ENCODE results near the gene SLC12A7. TPM values are rescaled to one million over a fixed set of nuclear protein-coding genes. Genes with fewer than 3 reads are reported as not detected.

SLC12A7 gene
- total RNA-seq, 1 experiment from 2014 or later = 48.2 TPM

- no peak overlapping the region for H3K4me2 ChIP-seq (ENCODE audit: low read length)
- no peaks in the 10 kb centered on the region for H3F3A ChIP-seq (ENCODE audit: low read length, unreplicated experiment)
- TF ChIP-seq CTCF (conservative IDR thresholded peaks at IDR 0.05; ENCODE audit: low read depth, low read length) (no peak), EZH2phosphoT487 (IDR thresholded peaks at IDR 0.05; ENCODE audit: borderline replicate concordance, low read length) (no peak), EZH2 (IDR thresholded peaks at IDR 0.05; ENCODE audit: low read length, unreplicated experiment) (no peak)
- intact Hi-C loops (cut with micrococcal nuclease) = no loop called here
- no peak overlapping the region for H3K27ac ChIP-seq (ENCODE audit: low read length)
- H4K20me1 ChIP-seq (ENCODE audit: low read length) = no peaks in the 10 kb centered on the region
- H3K27me3 ChIP-seq (ENCODE audit: low read length) = no peaks in the 10 kb centered on the region
- no peaks in the 10 kb centered on the region for H3K4me1 ChIP-seq (ENCODE audit: insufficient read depth, low read length)
- no peaks in the 10 kb centered on the region for H3K9me2 ChIP-seq (replicated peaks; ENCODE audit: low read length)
- DNase-seq (no peak), ATAC-seq (no peak)
- peaks cover 15% of the 10 kb centered on the region; the same call in 1 of the 2 replicates for H3K36me3 ChIP-seq (ENCODE audit: low read depth, low read length)
- ChIA-PET CTCF (no interaction called here), POLR2A (ENCODE audit: unreplicated experiment) (no interaction called here)
- no peaks in the 10 kb centered on the region for H3K9me3 ChIP-seq (ENCODE audit: low read length)
- H3K79me2 ChIP-seq (ENCODE audit: low read length) = no peaks in the 10 kb centered on the region
- no TSS peak for BruUV-seq (replicated peaks)
- no peak overlapping the region for H3K4me3 ChIP-seq (ENCODE audit: low read length)
- no peak overlapping the region for H3K9ac ChIP-seq (ENCODE audit: low read length)
- no peak overlapping the region for H2AFZ ChIP-seq (ENCODE audit: low read length)
These were observed 56.8 kb downstream of the SLC12A7 start for GRCh38 chr5:1054799-1055775.

GRCh38 chr5:1054018-1054798 is 57.7 kb downstream of the SLC12A7 start:
- H3K9me2 ChIP-seq (replicated peaks; ENCODE audit: low read length) = no peaks in the 10 kb centered on the region
- no peak for ATAC-seq
- no peak overlapping the region for H3K4me2 ChIP-seq (ENCODE audit: low read length)
- H3K9me3 ChIP-seq (ENCODE audit: low read length) = no peaks in the 10 kb centered on the region
- intact Hi-C loops (cut with micrococcal nuclease) = no loop called here
- no peaks in the 10 kb centered on the region for H4K20me1 ChIP-seq (ENCODE audit: low read length)
- H2AFZ ChIP-seq (ENCODE audit: low read length) = no peak overlapping the region
- ChIA-PET POLR2A (ENCODE audit: unreplicated experiment) (no interaction called here), CTCF (no interaction called here)
- TF ChIP-seq EZH2 (IDR thresholded peaks at IDR 0.05; ENCODE audit: low read length, unreplicated experiment) (no peak), EZH2phosphoT487 (IDR thresholded peaks at IDR 0.05; ENCODE audit: borderline replicate concordance, low read length) (no peak), CTCF (conservative IDR thresholded peaks at IDR 0.05; ENCODE audit: low read depth, low read length) (no peak)
- no peaks in the 10 kb centered on the region for H3K27me3 ChIP-seq (ENCODE audit: low read length)
- H3K79me2 ChIP-seq (ENCODE audit: low read length) = no peaks in the 10 kb centered on the region
- no peak overlapping the region for H3K4me3 ChIP-seq (ENCODE audit: low read length)
- H3K27ac ChIP-seq (ENCODE audit: low read length) = no peak overlapping the region
- no peaks in the 10 kb centered on the region for H3F3A ChIP-seq (ENCODE audit: low read length, unreplicated experiment)
- H3K9ac ChIP-seq (ENCODE audit: low read length) = no peak overlapping the region
- peaks cover 12% of the 10 kb centered on the region; the same call in 1 of the 2 replicates for H3K36me3 ChIP-seq (ENCODE audit: low read depth, low read length)
- DNase-seq = no peak
- BruUV-seq (replicated peaks) = no TSS peak
- H3K4me1 ChIP-seq (ENCODE audit: insufficient read depth, low read length) = no peaks in the 10 kb centered on the region

Measured in PC-3 (cell line).